NK-92 treated with Interleukin-12 subunit alpha and Interleukin-12 subunit beta, amount 100 ng/mL, for 24 hours (cell line): Measurements from ENCODE around the gene RXFP2.
A peak's percentile ranks its signal among the peaks of the same experiment; 100 is the strongest.

Experiments used
- DNase-seq: peaks from one replicate; lab custom pipeline; 2025; lab: John Stamatoyannopoulos, UW

Gene RXFP2

GRCh38 chr13:31739226-31739625, at the start of gene RXFP2:
TSS of gene RXFP2 (plus strand) at chr13:31739526. CDS start at chr13:31739613, 87 bp downstream.
- no peak for DNase-seq

GRCh38 chr13:31697290-31697689, 42.0 kb upstream of the RXFP2 start:
- DNase-seq = no peak

GRCh38 chr13:31699650-31700049, 39.7 kb upstream of the RXFP2 start:
- no peak for DNase-seq

GRCh38 chr13:31703780-31704179, 35.5 kb upstream of the RXFP2 start:
- DNase-seq = no peak

- DNase-seq = no peak
These were observed 33.2 kb upstream of the RXFP2 start for GRCh38 chr13:31706105-31706504.

GRCh38 chr13:31717583-31717982, 21.7 kb upstream of the RXFP2 start:
- DNase-seq = no peak

GRCh38 chr13:31719214-31719613, 20.1 kb upstream of the RXFP2 start:
- DNase-seq = no peak

GRCh38 chr13:31722673-31723072, 16.7 kb upstream of the RXFP2 start:
- no peak for DNase-seq

- no peak for DNase-seq
These were observed 13.5 kb upstream of the RXFP2 start for GRCh38 chr13:31725841-31726240.

- DNase-seq = no peak
These were observed 7.4 kb upstream of the RXFP2 start for GRCh38 chr13:31731921-31732320.

GRCh38 chr13:31733066-31733465, 6.3 kb upstream of the RXFP2 start:
- DNase-seq = no peak

GRCh38 chr13:31733647-31734046, 5.7 kb upstream of the RXFP2 start:
- DNase-seq = no peak

GRCh38 chr13:31742097-31742734, 2.9 kb downstream of the RXFP2 start:
- peak; percentile 52 for DNase-seq

- no peak for DNase-seq
These were observed 8.0 kb downstream of the RXFP2 start for GRCh38 chr13:31747291-31747690.

- no peak for DNase-seq
These were observed 8.6 kb downstream of the RXFP2 start for GRCh38 chr13:31747966-31748365.

- DNase-seq = peak; percentile 1
These were observed 10.6 kb downstream of the RXFP2 start for GRCh38 chr13:31749929-31750328.

- DNase-seq = no peak
These were observed 15.9 kb downstream of the RXFP2 start for GRCh38 chr13:31755211-31755610.

- no peak for DNase-seq
These were observed 16.5 kb downstream of the RXFP2 start for GRCh38 chr13:31755803-31756212.

GRCh38 chr13:31756346-31756745, 17.0 kb downstream of the RXFP2 start:
- no peak for DNase-seq

- DNase-seq = no peak
These were observed 22.6 kb downstream of the RXFP2 start for GRCh38 chr13:31761951-31762350.

- DNase-seq = no peak
These were observed 25.2 kb downstream of the RXFP2 start for GRCh38 chr13:31764556-31764955.

GRCh38 chr13:31765138-31765785, 25.9 kb downstream of the RXFP2 start:
- no peak for DNase-seq

- no peak for DNase-seq
These were observed 28.0 kb downstream of the RXFP2 start for GRCh38 chr13:31767175-31767900.
